Hair follicular keratinocyte (primary cell): ENCODE measurements around the gene AFF4. TPM values are rescaled to one million over a fixed set of nuclear protein-coding genes. Genes with fewer than 3 reads are reported as not detected.

ENCODE experiments used
- total RNA-seq: library from RNA; depleted of rRNA; stranded (reverse); fragments of >200 nt; gene quantifications from 2 replicates; pipeline ENCODE4 v1.2.3, GENCODE V29; 2015

Gene AFF4
- total RNA-seq = 20.8 and 26.4 TPM in 2 replicates

GRCh38 chr5:132963171-132964104 is at the start of gene AFF4:
Gene AFF4 (minus strand): TSS chr5:132963634. CDS start chr5:132937189, 26,445 bp downstream.

GRCh38 chr5:132873119-132873929 is 90.1 kb downstream of the AFF4 start, which contains the start of gene LEAP2:
Gene LEAP2 (plus strand): TSS chr5:132873668. CDS start chr5:132873695, 27 bp downstream.

GRCh38 chr5:132866342-132867045 is 96.9 kb downstream of the AFF4 start, which contains the start of the genes GDF9 and UQCRQ:
Gene GDF9 (minus strand): TSS chr5:132866469. CDS start chr5:132864533, 1,936 bp downstream.
Gene UQCRQ (plus strand): TSS chr5:132866642. CDS start chr5:132866882, 240 bp downstream.

GRCh38 chr5:132830436-132831094 is 132.9 kb downstream of the AFF4 start, which contains the start of gene SHROOM1:
Gene SHROOM1 (minus strand): TSS chr5:132830647. CDS start chr5:132826140, 4,507 bp downstream.

Other genes with a start within 250 kb of the AFF4 start
- gene KIF3A, start 226.1 kb downstream of the AFF4 start, total RNA-seq = 6.0 and 6.6 TPM in 2 replicates
- gene CCNI2, start 216.2 kb downstream of the AFF4 start, total RNA-seq = 0.16 and 0.30 TPM in 2 replicates
- 29.7 and 32.7 TPM in 2 replicates for gene SEPTIN8, start 186.4 kb downstream of the AFF4 start, total RNA-seq
- gene SOWAHA, start 150.3 kb downstream of the AFF4 start, total RNA-seq = not detected in 2 replicates
- 5.3 and 11.2 TPM in 2 replicates for gene SHROOM1, start 133.0 kb downstream of the AFF4 start, total RNA-seq
- gene GDF9, start 97.2 kb downstream of the AFF4 start, total RNA-seq = 0.42 TPM in 1 of 2 replicates, not detected in the other
- gene UQCRQ, start 97.0 kb downstream of the AFF4 start, total RNA-seq = 221 and 284 TPM in 2 replicates
- gene LEAP2, start 90.0 kb downstream of the AFF4 start, total RNA-seq = 0.16 and 1.8 TPM in 2 replicates
- 18.4 and 36.2 TPM in 2 replicates for gene ZCCHC10, start 62.9 kb upstream of the AFF4 start, total RNA-seq
- gene HSPA4, start 88.4 kb upstream of the AFF4 start, total RNA-seq = 95.3 and 128 TPM in 2 replicates